ENCODE results near the gene DCC. TPM values are rescaled to one million over a fixed set of nuclear protein-coding genes. Genes with fewer than 3 reads are reported as not detected.

Gene DCC
- total and polyA plus RNA-seq, 5 donors from 2014 or later: not detected

DNA sequence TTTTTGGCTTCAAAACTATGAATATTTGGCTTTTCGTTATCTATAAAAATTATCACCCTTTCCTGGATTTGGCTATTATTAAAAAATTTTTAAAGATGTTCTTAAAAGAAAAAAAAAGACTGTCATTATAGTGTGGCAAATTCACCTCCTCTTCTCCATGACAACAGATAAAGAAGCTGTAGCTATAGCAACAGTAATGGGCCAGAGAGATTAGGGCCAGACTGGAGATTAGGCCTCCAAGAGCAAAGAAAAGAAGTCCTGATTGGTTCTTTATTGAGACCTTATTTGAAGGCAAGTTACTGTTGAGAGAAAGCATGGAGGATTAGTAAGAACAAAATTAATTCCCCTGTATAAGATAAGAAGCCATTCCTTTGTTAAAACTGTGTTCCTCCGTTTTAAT lies 812.5 kb downstream of the DCC start:
- H3K36me3 Mint-ChIP-seq: no peaks in the 10 kb centered on the region
- no peaks in the 10 kb centered on the region for H3K36me3 ChIP-seq (ENCODE audit: control insufficient read depth, insufficient read depth, low read length)
- no peak overlapping the region for H3K27ac ChIP-seq (ENCODE audit: insufficient read depth, low read length, poor library complexity, severe bottlenecking)
- DNase-seq (no peak), ATAC-seq (ENCODE audit: low read depth in 2 of 2) (no peak)
- H3K27me3 ChIP-seq (ENCODE audit: control insufficient read depth, insufficient read depth, low read length): no peaks in the 10 kb centered on the region
- H3K4me1 Mint-ChIP-seq: no peaks in the 10 kb centered on the region
- no peak overlapping the region for H3K27ac Mint-ChIP-seq
- H3K4me3 ChIP-seq (ENCODE audit: low read depth, low read length): no peak overlapping the region
- H3K4me1 ChIP-seq (ENCODE audit: control insufficient read depth, insufficient read depth, low read length, poor library complexity, severe bottlenecking): no peaks in the 10 kb centered on the region
- peaks cover 0 to 11% (median 5%) of the 10 kb centered on the region in 7 donors for H3K9me3 Mint-ChIP-seq
- H3K9me3 ChIP-seq (ENCODE audit: control insufficient read depth in 2 of 2, low read length in 2 of 2): no peaks in the 10 kb centered on the region
- H3K27me3 Mint-ChIP-seq: no peaks in the 10 kb centered on the region
- no peak overlapping the region for H3K4me3 Mint-ChIP-seq

DNA sequence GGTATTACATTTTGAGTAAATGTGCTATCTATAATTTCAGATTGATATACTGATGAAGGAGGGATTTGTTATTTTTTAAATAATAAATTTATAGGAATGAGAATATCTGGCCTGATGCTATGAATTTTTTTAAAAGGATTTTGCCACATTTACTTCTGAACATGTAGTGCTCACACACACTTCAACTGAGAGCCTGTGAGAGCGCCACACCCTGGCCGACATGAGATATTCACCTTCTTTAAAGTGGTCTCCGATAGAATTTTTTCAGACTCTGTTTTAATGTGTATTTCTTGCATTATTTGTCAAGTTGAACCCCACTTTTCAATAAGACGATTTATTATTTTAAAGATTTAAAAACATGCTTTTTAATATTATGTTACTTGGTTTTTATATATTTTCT lies 813.3 kb downstream of the DCC start:
- Mint-ChIP-seq H3K36me3 (no peaks in the 10 kb centered on the region), H3K9me3 (peaks cover 0 to 7% (median 2%) of the 10 kb centered on the region in 7 donors), H3K4me3 (no peak overlapping the region), H3K27me3 (no peaks in the 10 kb centered on the region), H3K27ac (no peak overlapping the region), H3K4me1 (no peaks in the 10 kb centered on the region)
- no peak overlapping the region for H3K27ac ChIP-seq (ENCODE audit: insufficient read depth, low read length, poor library complexity, severe bottlenecking)
- no peak for ATAC-seq (ENCODE audit: low read depth in 2 of 2)
- H3K4me1 ChIP-seq (ENCODE audit: control insufficient read depth, insufficient read depth, low read length, poor library complexity, severe bottlenecking): no peaks in the 10 kb centered on the region
- H3K36me3 ChIP-seq (ENCODE audit: control insufficient read depth, insufficient read depth, low read length): no peaks in the 10 kb centered on the region
- no peaks in the 10 kb centered on the region for H3K27me3 ChIP-seq (ENCODE audit: control insufficient read depth, insufficient read depth, low read length)
- DNase-seq: no peak
- no peak overlapping the region for H3K4me3 ChIP-seq (ENCODE audit: low read depth, low read length)
- no peaks in the 10 kb centered on the region for H3K9me3 ChIP-seq (ENCODE audit: control insufficient read depth in 2 of 2, low read length in 2 of 2)

DNA sequence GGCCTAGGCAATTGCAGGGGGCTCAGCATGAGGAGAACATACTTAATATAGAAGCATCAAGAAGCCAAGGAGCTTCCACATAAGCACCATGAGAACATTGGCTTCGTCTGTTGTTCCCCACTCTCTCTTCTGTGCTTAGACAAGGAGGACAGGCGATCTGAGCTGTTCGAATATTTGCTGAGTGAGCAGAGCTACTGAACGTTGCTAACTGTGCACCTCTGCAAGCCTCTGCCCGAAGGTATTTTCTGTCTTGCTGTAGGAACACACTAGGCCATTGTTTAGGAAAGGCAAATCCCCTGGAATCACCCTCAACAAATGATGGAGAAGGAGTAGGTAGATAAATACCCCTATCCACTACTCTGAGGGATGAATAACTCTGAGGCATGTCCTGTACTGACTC lies 813.8 kb downstream of the DCC start:
- H3K36me3 Mint-ChIP-seq: no peaks in the 10 kb centered on the region
- ATAC-seq (ENCODE audit: low read depth in 2 of 2) (no peak), DNase-seq (no peak)
- H3K27ac Mint-ChIP-seq: no peak overlapping the region
- H3K27me3 Mint-ChIP-seq: no peaks in the 10 kb centered on the region
- H3K4me3 Mint-ChIP-seq: no peak overlapping the region
- no peaks in the 10 kb centered on the region for H3K36me3 ChIP-seq (ENCODE audit: control insufficient read depth, insufficient read depth, low read length)
- H3K9me3 ChIP-seq (ENCODE audit: control insufficient read depth in 2 of 2, low read length in 2 of 2): no peaks in the 10 kb centered on the region
- H3K27me3 ChIP-seq (ENCODE audit: control insufficient read depth, insufficient read depth, low read length): no peaks in the 10 kb centered on the region
- no peaks in the 10 kb centered on the region for H3K4me1 ChIP-seq (ENCODE audit: control insufficient read depth, insufficient read depth, low read length, poor library complexity, severe bottlenecking)
- H3K4me3 ChIP-seq (ENCODE audit: low read depth, low read length): no peak overlapping the region
- H3K4me1 Mint-ChIP-seq: no peaks in the 10 kb centered on the region
- H3K27ac ChIP-seq (ENCODE audit: insufficient read depth, low read length, poor library complexity, severe bottlenecking): no peak overlapping the region
- peaks cover 0 to 6% (median 2%) of the 10 kb centered on the region in 7 donors for H3K9me3 Mint-ChIP-seq

DNA sequence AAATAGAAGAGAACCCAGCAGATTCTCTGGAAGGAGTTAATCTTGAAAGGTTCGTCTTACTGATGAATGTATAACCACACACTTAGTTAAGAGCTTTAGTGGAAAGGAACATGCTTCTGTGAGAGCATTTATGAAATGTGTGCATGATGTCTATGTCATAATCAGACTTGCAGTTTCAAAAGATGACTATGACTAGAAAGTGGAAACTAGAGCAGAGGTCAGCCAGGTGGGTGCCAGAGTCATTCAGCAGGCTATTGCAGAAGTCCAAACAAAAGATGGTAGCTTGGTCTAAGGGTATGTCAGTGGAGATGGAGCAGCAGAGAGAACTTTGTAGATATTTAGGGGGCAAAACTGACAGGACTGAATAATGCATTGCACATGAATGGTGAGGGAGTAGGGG lies 825.8 kb downstream of the DCC start:
- Histone ChIP-seq H3K9me3 (ENCODE audit: control insufficient read depth in 2 of 2, low read length in 2 of 2) (no peaks in the 10 kb centered on the region), H3K27me3 (ENCODE audit: control insufficient read depth, insufficient read depth, low read length) (no peaks in the 10 kb centered on the region), H3K4me1 (ENCODE audit: control insufficient read depth, insufficient read depth, low read length, poor library complexity, severe bottlenecking) (no peaks in the 10 kb centered on the region), H3K36me3 (ENCODE audit: control insufficient read depth, insufficient read depth, low read length) (no peaks in the 10 kb centered on the region), H3K4me3 (ENCODE audit: low read depth, low read length) (no peak overlapping the region), H3K27ac (ENCODE audit: insufficient read depth, low read length, poor library complexity, severe bottlenecking) (no peak overlapping the region)
- H3K27ac Mint-ChIP-seq: no peak overlapping the region
- H3K9me3 Mint-ChIP-seq: peaks cover 3 to 11% (median 7%) of the 10 kb centered on the region in 7 donors
- H3K27me3 Mint-ChIP-seq: no peaks in the 10 kb centered on the region
- DNase-seq: no peak
- no peak for ATAC-seq (ENCODE audit: low read depth in 2 of 2)
- no peaks in the 10 kb centered on the region for H3K36me3 Mint-ChIP-seq
- H3K4me1 Mint-ChIP-seq: no peaks in the 10 kb centered on the region
- no peak overlapping the region for H3K4me3 Mint-ChIP-seq

DNA sequence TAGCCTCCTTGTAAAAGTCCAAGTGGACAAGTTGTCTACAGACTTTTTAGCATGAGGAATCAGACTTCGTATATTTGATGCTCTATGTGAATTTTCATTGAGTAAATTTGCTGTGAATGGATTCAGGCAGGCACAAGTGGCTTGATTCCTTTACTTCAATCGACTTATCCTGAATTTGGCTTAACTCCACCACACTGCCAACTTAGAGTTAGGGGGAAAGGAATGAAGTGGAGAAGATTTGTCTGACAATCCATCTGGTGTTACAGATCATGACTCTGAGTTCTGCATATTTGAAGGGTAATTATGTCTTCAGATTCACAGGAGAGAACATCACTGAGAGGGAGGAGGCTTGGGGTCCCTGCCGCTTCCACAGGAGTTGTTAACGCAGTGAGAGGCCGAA lies 829.3 kb downstream of the DCC start:
- ATAC-seq (ENCODE audit: low read depth in 2 of 2) (no peak), DNase-seq (no peak)
- H3K4me1 Mint-ChIP-seq: no peaks in the 10 kb centered on the region
- no peaks in the 10 kb centered on the region for H3K27me3 Mint-ChIP-seq
- H3K27ac Mint-ChIP-seq: no peak overlapping the region
- H3K4me3 Mint-ChIP-seq: no peak overlapping the region
- H3K27ac ChIP-seq (ENCODE audit: insufficient read depth, low read length, poor library complexity, severe bottlenecking): no peak overlapping the region
- H3K9me3 Mint-ChIP-seq: peaks cover 3 to 5% (median 4%) of the 10 kb centered on the region in 7 donors
- no peak overlapping the region for H3K4me3 ChIP-seq (ENCODE audit: low read depth, low read length)
- no peaks in the 10 kb centered on the region for H3K36me3 ChIP-seq (ENCODE audit: control insufficient read depth, insufficient read depth, low read length)
- H3K4me1 ChIP-seq (ENCODE audit: control insufficient read depth, insufficient read depth, low read length, poor library complexity, severe bottlenecking): no peaks in the 10 kb centered on the region
- no peaks in the 10 kb centered on the region for H3K36me3 Mint-ChIP-seq
- H3K27me3 ChIP-seq (ENCODE audit: control insufficient read depth, insufficient read depth, low read length): no peaks in the 10 kb centered on the region
- H3K9me3 ChIP-seq (ENCODE audit: control insufficient read depth in 2 of 2, low read length in 2 of 2): no peaks in the 10 kb centered on the region

DNA sequence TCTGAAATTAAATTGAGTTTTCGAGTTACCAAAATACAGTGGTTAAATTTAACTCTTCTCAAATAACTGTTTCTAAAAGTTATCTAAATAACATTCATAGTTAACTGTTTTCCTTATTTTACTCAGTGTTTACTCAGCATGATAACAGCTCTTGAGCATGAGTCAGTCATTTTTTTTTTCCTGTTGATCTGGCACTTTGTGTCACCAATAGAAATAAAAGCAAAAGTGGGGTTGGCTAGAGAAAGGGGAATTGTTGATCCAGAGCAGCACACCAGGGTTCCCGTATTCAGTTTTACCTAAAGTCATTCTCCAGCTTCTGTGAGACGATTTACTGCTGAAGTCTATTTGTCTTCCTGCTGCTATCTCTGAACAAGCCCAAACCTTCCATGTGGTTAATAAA lies 851.6 kb downstream of the DCC start:
- Histone ChIP-seq H3K27me3 (ENCODE audit: control insufficient read depth, insufficient read depth, low read length) (no peaks in the 10 kb centered on the region), H3K9me3 (ENCODE audit: control insufficient read depth in 2 of 2, low read length in 2 of 2) (no peaks in the 10 kb centered on the region), H3K36me3 (ENCODE audit: control insufficient read depth, insufficient read depth, low read length) (no peaks in the 10 kb centered on the region), H3K27ac (ENCODE audit: insufficient read depth, low read length, poor library complexity, severe bottlenecking) (no peak overlapping the region), H3K4me3 (ENCODE audit: low read depth, low read length) (no peak overlapping the region), H3K4me1 (ENCODE audit: control insufficient read depth, insufficient read depth, low read length, poor library complexity, severe bottlenecking) (no peaks in the 10 kb centered on the region)
- no peak overlapping the region for H3K27ac Mint-ChIP-seq
- peaks cover 3 to 10% (median 5%) of the 10 kb centered on the region in 7 donors for H3K9me3 Mint-ChIP-seq
- DNase-seq (no peak), ATAC-seq (ENCODE audit: low read depth in 2 of 2) (no peak)
- H3K27me3 Mint-ChIP-seq: no peaks in the 10 kb centered on the region
- H3K4me1 Mint-ChIP-seq: no peaks in the 10 kb centered on the region
- no peak overlapping the region for H3K4me3 Mint-ChIP-seq
- H3K36me3 Mint-ChIP-seq: no peaks in the 10 kb centered on the region

DNA sequence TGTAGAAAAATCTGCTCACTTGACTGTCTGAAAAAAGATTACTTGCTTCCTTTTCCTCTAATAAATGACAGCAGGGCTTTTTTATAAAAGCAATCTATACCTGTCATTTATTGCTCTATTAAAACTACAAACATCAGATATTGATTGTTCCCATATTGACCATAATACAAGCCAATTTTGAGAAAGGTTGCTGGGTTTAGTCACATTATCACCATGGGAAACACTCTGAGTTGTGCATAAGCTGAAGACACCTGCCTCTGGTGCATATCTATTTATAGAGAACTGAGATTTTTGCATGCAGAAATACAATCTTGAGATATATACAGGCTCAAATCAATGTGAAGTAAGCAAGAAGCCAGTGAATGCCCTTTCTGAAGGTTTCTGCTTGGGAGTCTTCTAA lies 853.9 kb downstream of the DCC start:
- no peaks in the 10 kb centered on the region for H3K36me3 ChIP-seq (ENCODE audit: control insufficient read depth, insufficient read depth, low read length)
- H3K27me3 ChIP-seq (ENCODE audit: control insufficient read depth, insufficient read depth, low read length): no peaks in the 10 kb centered on the region
- Mint-ChIP-seq H3K36me3 (no peaks in the 10 kb centered on the region), H3K9me3 (peaks cover 2 to 10% (median 6%) of the 10 kb centered on the region in 7 donors), H3K27ac (no peak overlapping the region), H3K4me1 (no peaks in the 10 kb centered on the region), H3K4me3 (no peak overlapping the region), H3K27me3 (no peaks in the 10 kb centered on the region)
- no peak overlapping the region for H3K4me3 ChIP-seq (ENCODE audit: low read depth, low read length)
- H3K27ac ChIP-seq (ENCODE audit: insufficient read depth, low read length, poor library complexity, severe bottlenecking): no peak overlapping the region
- no peaks in the 10 kb centered on the region for H3K9me3 ChIP-seq (ENCODE audit: control insufficient read depth in 2 of 2, low read length in 2 of 2)
- ATAC-seq (ENCODE audit: low read depth in 2 of 2): no peak
- DNase-seq: no peak
- no peaks in the 10 kb centered on the region for H3K4me1 ChIP-seq (ENCODE audit: control insufficient read depth, insufficient read depth, low read length, poor library complexity, severe bottlenecking)

DNA sequence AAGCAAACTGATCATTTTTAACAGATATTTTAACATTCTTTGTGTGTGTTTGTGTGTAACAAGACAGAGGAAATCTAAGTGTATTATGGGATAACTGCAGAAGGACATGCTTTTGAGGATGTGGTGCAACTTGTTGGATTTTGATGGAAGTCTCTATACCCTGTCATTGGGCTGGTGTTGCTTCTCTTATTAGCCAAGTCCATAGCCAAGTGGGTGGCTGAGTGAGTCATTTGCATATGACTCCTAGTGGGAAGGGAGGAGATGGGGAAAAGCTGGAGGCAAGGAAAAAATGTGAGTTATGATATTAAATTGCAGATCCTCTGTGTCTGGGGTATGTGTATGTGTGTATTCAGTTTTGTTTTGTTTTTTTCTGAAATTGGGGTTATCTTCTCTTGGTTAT lies 879.9 kb downstream of the DCC start:
- no peaks in the 10 kb centered on the region for H3K27me3 Mint-ChIP-seq
- ATAC-seq (ENCODE audit: low read depth in 2 of 2) (no peak), DNase-seq (no peak)
- no peaks in the 10 kb centered on the region for H3K36me3 ChIP-seq (ENCODE audit: control insufficient read depth, insufficient read depth, low read length)
- H3K4me3 ChIP-seq (ENCODE audit: low read depth, low read length): no peak overlapping the region
- no peak overlapping the region for H3K27ac ChIP-seq (ENCODE audit: insufficient read depth, low read length, poor library complexity, severe bottlenecking)
- peaks cover 0 to 4% of the 10 kb centered on the region in 2 experiments for H3K9me3 ChIP-seq (ENCODE audit: control insufficient read depth in 2 of 2, low read length in 2 of 2)
- H3K4me1 Mint-ChIP-seq: no peaks in the 10 kb centered on the region
- H3K4me1 ChIP-seq (ENCODE audit: control insufficient read depth, insufficient read depth, low read length, poor library complexity, severe bottlenecking): no peaks in the 10 kb centered on the region
- no peaks in the 10 kb centered on the region for H3K36me3 Mint-ChIP-seq
- H3K27ac Mint-ChIP-seq: no peak overlapping the region
- no peaks in the 10 kb centered on the region for H3K27me3 ChIP-seq (ENCODE audit: control insufficient read depth, insufficient read depth, low read length)
- H3K9me3 Mint-ChIP-seq: peaks cover 0 to 10% (median 0%) of the 10 kb centered on the region in 7 donors
- H3K4me3 Mint-ChIP-seq: no peak overlapping the region
